Left lung (tissue), 10 donors: ENCODE data around the gene AKTIP. TPM values are rescaled to one million over a fixed set of nuclear protein-coding genes. Genes with fewer than 3 reads are reported as not detected.

ENCODE experiments used
- ATAC-seq: fragments of 200-7000 bp; cut with Tn5 transposase; one replicate; pipeline ENCODE4 v1.9.1; 2020; ENCODE audit warnings: moderate library complexity
- DNase-seq, 4 donors: peaks; one replicate each; pipeline ENCODE4 v3.0.0-alpha.2; 2013 to 2020
- H3K27ac ChIP-seq, 2 donors: fragments of 200-600 bp; sonication (generic) in 1 of 2; one replicate each; pipeline versions ENCODE4 v1.5.0 to v1.8.0; 2020 to 2021
- H3K27me3 ChIP-seq, 2 donors: fragments of 200-600 bp; sonication (generic) in 1 of 2; one replicate each; pipeline versions ENCODE4 v1.5.0 to v1.8.0; 2020 to 2021
- H3K36me3 ChIP-seq, 2 donors: fragments of 200-600 bp; sonication (generic) in 1 of 2; one replicate each; pipeline versions ENCODE4 v1.5.0 to v1.8.0; 2020 to 2021
- H3K4me1 ChIP-seq, 2 donors: fragments of 200-600 bp; one replicate each; pipeline ENCODE4 v1.8.0; 2021
- H3K4me3 ChIP-seq, 2 donors: fragments of 200-600 bp; sonication (generic) in 1 of 2; one replicate each; pipeline versions ENCODE4 v1.5.0 to v1.8.0; 2020 to 2021; ENCODE audit warnings: mild to moderate bottlenecking in 1 of 2
- H3K9me3 ChIP-seq, 2 donors: fragments of 200-600 bp; sonication (generic) in 1 of 2; one replicate each; pipeline versions ENCODE4 v1.5.0 to v1.8.0; 2020 to 2021
- intact Hi-C, 2 donors: fragments of 100-400 bp; cut with DNase I; formaldehyde crosslinking; loops; one replicate each; pipeline versions ENCODE4 v1.11.2 to v1.14.2; 2022
- polyA plus RNA-seq, 6 donors: library from polyadenylated mRNA; unstranded; fragments of 120-200 nt; gene quantifications; one replicate each; pipeline ENCODE4 v1.2.1, GENCODE V29; 2013; ENCODE audit not compliant: insufficient read length in 6 of 6
- total RNA-seq, 2 donors: library from RNA; stranded (reverse); fragmentation: NEBNext Ultra II Directional; extraction: Animal tissue kit (Norgen Biotek cat#: 25700); gene quantifications; one replicate each; pipeline ENCODE4 v1.2.1, GENCODE V29; 2021
- TF ChIP-seq, protein P1 (sequence below), 2 donors: fragments of 200-600 bp; sonication (generic) in 1 of 2; IDR thresholded peaks; one replicate each; pipeline versions ENCODE4 v1.5.0 to v1.8.0; 2021; ENCODE audit warnings: antibody characterized with exemption in 2 of 2
- donor health status: DM: no; HTN: yes; CAD: no.
- donor health status: DM: no; HTN: no; CAD: no.

Gene AKTIP
- total and polyA plus RNA-seq, 8 donors: 36.9 to 53.7 (median 48.7) TPM

DNA sequence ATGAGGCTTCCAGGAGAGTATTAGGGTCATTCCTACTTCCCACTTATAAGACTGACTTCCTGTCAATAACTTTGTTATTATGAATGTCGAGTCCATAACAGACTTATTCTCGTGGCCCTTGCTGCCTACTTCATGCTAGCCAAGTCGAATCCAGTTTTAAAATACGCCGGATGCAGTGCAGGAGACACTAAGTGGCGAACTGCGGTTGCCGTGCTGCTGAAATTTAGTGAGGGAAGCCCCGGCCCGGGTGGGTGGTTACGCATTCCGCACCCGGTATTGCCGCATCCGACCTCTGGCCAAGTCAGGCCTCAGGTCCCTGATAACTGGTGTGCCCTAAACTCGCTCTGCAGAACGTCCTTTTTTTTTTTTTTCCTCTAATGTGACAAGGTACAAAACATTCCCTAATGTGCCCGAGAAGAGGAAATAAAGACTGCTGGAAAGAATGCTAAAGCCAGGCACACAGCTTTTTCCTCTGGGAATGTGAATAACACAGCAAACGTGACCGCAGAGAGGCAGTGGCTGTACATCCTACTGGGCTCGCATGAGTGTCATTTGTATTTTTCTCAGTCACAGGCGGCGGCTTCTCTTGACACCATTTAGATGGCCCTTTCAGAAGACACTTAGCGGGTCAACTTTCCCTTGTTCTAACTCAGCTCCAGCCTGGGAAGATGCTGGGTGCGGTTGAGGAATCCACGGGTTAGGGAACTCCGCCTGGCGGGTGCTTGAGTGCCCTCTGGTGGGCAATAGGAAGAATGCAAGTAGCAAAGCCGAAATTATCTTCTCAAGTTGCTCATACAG is 7.1 kb upstream of the AKTIP start:
- H3K4me3 ChIP-seq: no peak overlapping the region
- H3K36me3 ChIP-seq: no peaks in the 10 kb centered on the region
- ATAC-seq (peak; percentile 89), DNase-seq (peak; percentile 73 to 86 (median 74))
- intact Hi-C loops: no loop called here
- H3K4me1 ChIP-seq: peaks cover 8 to 25% of the 10 kb centered on the region in 2 donors
- H3K9me3 ChIP-seq: peaks cover 0 to 3% of the 10 kb centered on the region in 2 donors
- TF ChIP-seq, protein P1, sequence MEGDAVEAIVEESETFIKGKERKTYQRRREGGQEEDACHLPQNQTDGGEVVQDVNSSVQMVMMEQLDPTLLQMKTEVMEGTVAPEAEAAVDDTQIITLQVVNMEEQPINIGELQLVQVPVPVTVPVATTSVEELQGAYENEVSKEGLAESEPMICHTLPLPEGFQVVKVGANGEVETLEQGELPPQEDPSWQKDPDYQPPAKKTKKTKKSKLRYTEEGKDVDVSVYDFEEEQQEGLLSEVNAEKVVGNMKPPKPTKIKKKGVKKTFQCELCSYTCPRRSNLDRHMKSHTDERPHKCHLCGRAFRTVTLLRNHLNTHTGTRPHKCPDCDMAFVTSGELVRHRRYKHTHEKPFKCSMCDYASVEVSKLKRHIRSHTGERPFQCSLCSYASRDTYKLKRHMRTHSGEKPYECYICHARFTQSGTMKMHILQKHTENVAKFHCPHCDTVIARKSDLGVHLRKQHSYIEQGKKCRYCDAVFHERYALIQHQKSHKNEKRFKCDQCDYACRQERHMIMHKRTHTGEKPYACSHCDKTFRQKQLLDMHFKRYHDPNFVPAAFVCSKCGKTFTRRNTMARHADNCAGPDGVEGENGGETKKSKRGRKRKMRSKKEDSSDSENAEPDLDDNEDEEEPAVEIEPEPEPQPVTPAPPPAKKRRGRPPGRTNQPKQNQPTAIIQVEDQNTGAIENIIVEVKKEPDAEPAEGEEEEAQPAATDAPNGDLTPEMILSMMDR (IDR thresholded peaks at IDR 0.05): peak; percentile 87 to 98
- H3K27ac ChIP-seq: peak overlapping the region in 1 of 2 donors; percentile 59
- H3K27me3 ChIP-seq: no peaks in the 10 kb centered on the region

GRCh38 chr16:53507464-53508179 is 4.6 kb upstream of the AKTIP start:
- Histone ChIP-seq H3K27ac (no peak overlapping the region), H3K4me1 (peaks cover 17 to 39% of the 10 kb centered on the region in 2 donors), H3K9me3 (no peaks in the 10 kb centered on the region), H3K36me3 (no peaks in the 10 kb centered on the region), H3K27me3 (no peaks in the 10 kb centered on the region), H3K4me3 (no peak overlapping the region)
- DNase-seq (no peak), ATAC-seq (no peak)
- intact Hi-C loops: no loop called here
- TF ChIP-seq, protein P1 (IDR thresholded peaks at IDR 0.05): no peak

- peaks cover 15 to 43% of the 10 kb centered on the region in 2 donors for H3K4me1 ChIP-seq
- no peak overlapping the region for H3K27ac ChIP-seq
- intact Hi-C loops: no loop called here
- no peaks in the 10 kb centered on the region for H3K27me3 ChIP-seq
- TF ChIP-seq, protein P1 (IDR thresholded peaks at IDR 0.05): no peak
- ATAC-seq (no peak), DNase-seq (no peak)
- no peak overlapping the region for H3K4me3 ChIP-seq
- no peaks in the 10 kb centered on the region for H3K36me3 ChIP-seq
- no peaks in the 10 kb centered on the region for H3K9me3 ChIP-seq
Measured at GRCh38 chr16:53506254-53506653, 3.2 kb upstream of the AKTIP start.

DNA sequence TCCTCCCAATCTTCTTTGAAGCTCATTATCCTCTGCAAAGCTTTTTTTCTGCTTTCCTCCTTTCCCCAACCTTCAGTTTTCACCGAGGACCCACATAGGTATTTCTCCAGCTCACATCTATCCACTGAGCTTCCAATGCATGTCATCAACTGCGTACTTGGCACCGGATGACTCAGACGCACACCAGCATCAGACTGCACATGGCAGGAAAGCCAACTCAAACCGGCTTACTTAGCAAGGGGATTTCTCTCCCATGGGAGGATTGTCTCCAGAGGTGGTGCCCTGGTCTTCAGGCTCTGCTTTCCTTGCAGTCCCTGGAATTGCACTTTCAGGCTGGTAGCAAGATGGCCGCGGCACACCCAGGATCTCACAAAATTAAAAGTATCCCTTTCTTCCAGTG is 1.7 kb upstream of the AKTIP start:
- Histone ChIP-seq H3K36me3 (no peaks in the 10 kb centered on the region), H3K27me3 (no peaks in the 10 kb centered on the region), H3K27ac (peak overlapping the region; percentile 94 to 95), H3K4me1 (peaks cover 8 to 36% of the 10 kb centered on the region in 2 donors), H3K4me3 (peak overlapping the region in 1 of 2 donors; percentile 89), H3K9me3 (no peaks in the 10 kb centered on the region)
- ATAC-seq (no peak), DNase-seq (no peak)
- TF ChIP-seq, protein P1 (IDR thresholded peaks at IDR 0.05): no peak
- intact Hi-C loops: no loop called here
